ENCODE measurements around the gene TGM1. TPM values are rescaled to one million over a fixed set of nuclear protein-coding genes. Genes with fewer than 3 reads are reported as not detected.

The TGM1 gene
- total and polyA plus RNA-seq, 2 donors = 1.5 to 41.0 TPM

DNA sequence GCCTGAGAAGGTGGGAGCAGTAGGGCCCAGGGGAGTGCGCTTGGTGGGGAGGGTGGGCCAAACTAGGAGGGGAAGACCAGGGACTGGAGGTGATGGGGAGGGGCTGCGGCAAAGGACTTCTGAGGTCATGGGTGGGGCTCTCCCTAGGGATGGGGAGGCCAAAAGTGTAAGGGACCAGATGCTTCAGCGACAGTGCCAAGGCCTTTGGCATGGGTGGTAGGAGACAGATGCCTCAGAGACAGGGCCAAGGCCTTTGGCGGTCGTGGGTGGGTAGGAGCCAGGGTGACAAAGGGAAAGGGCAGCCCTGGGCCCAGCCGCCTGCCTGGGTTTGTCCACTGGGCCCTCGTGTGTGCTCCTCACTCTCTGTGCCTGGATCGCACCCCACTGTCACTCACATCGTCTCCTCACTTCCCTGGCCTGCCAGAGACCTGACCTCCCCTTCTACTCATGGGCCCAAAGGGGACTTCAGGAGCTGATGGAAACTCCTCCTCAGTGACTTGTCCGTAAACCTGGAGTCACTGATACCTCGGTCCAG, 21.6 kb upstream of the TGM1 start:
- Histone ChIP-seq H3K4me1 (ENCODE audit: control insufficient read depth in 2 of 2, insufficient read depth in 2 of 2, low read length in 2 of 2) (peaks cover 0 to 3% of the 10 kb centered on the region in 2 donors), H3K27ac (ENCODE audit: low read depth in 1 of 2, low read length in 1 of 2) (no peak overlapping the region), H3K9me3 (ENCODE audit: control insufficient read depth in 2 of 2, insufficient read depth in 1 of 2, low read length in 1 of 2) (no peaks in the 10 kb centered on the region), H3K27me3 (ENCODE audit: control insufficient read depth in 2 of 2, insufficient read depth in 1 of 2, low read length in 1 of 2) (no peaks in the 10 kb centered on the region), H3K36me3 (ENCODE audit: control insufficient read depth in 2 of 2, insufficient read depth in 2 of 2, low read length in 1 of 2) (peaks cover 0 to 4% of the 10 kb centered on the region in 2 donors), H3K4me3 (ENCODE audit: low read length in 2 of 2) (no peak overlapping the region)
- DNase-seq (ENCODE audit: low read depth in 6 of 9, low spot score in 9 of 9) = no peak
- WGBS = 91% methylated on average over 11 of the region's 11 CpGs

DNA sequence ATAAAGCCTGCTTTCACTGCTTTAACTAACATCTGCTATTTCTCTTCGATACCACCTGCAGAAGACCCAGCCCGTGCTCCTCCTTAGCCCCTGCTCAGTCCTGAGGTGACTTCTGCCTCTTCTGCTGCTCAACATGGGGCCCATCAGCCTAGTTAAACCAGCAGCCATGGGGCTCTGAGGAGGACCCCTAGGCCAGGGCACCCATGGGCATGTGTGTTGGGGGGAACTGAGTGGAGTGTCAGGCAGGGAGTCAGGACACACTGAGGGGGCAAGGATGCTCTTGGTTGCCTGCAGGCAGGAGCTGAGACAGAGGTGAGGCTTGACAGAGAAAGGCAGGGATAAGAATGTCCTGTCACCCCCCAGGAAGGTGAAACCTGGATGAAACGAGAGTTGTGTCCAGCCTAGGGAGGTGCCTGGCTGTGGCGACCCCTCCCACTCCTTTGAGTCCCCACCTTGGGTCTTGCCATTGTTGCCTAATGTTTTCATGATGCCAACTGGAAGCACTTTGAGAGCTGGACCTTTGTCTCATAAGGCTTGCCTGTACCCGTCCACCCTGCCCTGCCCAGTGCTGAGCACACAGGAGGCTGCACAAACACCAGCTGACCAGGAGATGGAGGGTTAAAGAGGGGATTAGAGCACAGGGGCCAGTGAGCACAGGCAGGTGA, 21.0 kb upstream of the TGM1 start:
- Histone ChIP-seq H3K36me3 (ENCODE audit: control insufficient read depth in 2 of 2, insufficient read depth in 2 of 2, low read length in 1 of 2) (no peaks in the 10 kb centered on the region), H3K27me3 (ENCODE audit: control insufficient read depth in 2 of 2, insufficient read depth in 1 of 2, low read length in 1 of 2) (no peaks in the 10 kb centered on the region), H3K27ac (ENCODE audit: low read depth in 1 of 2, low read length in 1 of 2) (no peak overlapping the region), H3K9me3 (ENCODE audit: control insufficient read depth in 2 of 2, insufficient read depth in 1 of 2, low read length in 1 of 2) (no peaks in the 10 kb centered on the region), H3K4me1 (ENCODE audit: control insufficient read depth in 2 of 2, insufficient read depth in 2 of 2, low read length in 2 of 2) (peaks cover 0 to 10% of the 10 kb centered on the region in 2 donors), H3K4me3 (ENCODE audit: low read length in 2 of 2) (no peak overlapping the region)
- DNase-seq (ENCODE audit: low read depth in 6 of 9, low spot score in 9 of 9) = no peak
- 97% methylated on average over 5 of the region's 5 CpGs for WGBS

DNA sequence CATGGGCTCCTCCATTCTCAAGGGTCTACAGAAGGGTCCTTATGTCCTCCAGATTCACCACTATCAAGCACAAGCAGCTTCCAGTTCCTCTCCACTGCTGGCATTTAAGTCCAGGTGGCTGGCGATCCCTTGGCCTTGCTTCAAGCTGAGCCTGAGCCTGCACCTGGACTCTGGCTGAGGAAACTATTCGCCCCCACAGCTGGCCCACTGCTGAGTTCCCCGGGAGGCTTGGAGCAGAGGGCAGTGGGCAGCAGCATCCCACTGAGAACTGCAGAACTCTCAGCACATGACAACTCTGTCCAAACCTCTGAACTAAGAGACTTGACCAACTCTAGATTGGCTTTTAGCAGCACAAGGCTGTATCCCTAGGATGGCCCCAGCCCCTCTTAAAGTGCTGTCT, 19.8 kb upstream of the TGM1 start:
- Histone ChIP-seq H3K36me3 (ENCODE audit: control insufficient read depth in 2 of 2, insufficient read depth in 2 of 2, low read length in 1 of 2) (no peaks in the 10 kb centered on the region), H3K27me3 (ENCODE audit: control insufficient read depth in 2 of 2, insufficient read depth in 1 of 2, low read length in 1 of 2) (no peaks in the 10 kb centered on the region), H3K9me3 (ENCODE audit: control insufficient read depth in 2 of 2, insufficient read depth in 1 of 2, low read length in 1 of 2) (no peaks in the 10 kb centered on the region), H3K27ac (ENCODE audit: low read depth in 1 of 2, low read length in 1 of 2) (no peak overlapping the region), H3K4me1 (ENCODE audit: control insufficient read depth in 2 of 2, insufficient read depth in 2 of 2, low read length in 2 of 2) (peaks cover 0 to 14% of the 10 kb centered on the region in 2 donors), H3K4me3 (ENCODE audit: low read length in 2 of 2) (no peak overlapping the region)
- WGBS = 93% methylated on average over 3 of the region's 3 CpGs
- DNase-seq (ENCODE audit: low read depth in 6 of 9, low spot score in 9 of 9) = no peak

DNA sequence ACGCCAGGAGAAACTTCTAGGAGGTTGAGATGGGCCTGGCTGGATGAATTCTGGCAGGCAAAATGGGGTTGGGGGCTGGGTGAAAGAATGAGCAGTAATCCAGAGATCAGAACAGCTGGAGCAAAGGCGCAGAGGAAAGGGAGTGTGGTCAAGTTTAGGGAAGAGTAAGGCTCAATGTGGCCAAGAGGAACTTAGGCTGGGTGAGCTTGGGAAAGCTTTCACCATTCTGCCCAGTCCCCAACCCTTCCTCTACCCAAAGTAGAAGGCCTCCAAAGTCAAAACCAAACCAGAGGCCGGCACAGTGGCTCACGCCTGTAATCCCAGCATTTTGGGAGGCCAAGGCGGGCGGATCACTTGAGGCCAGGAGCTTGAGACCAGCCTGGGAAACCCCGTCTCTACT, 18.7 kb upstream of the TGM1 start:
- no peak overlapping the region for H3K27ac ChIP-seq (ENCODE audit: low read depth in 1 of 2, low read length in 1 of 2)
- H3K4me3 ChIP-seq (ENCODE audit: low read length in 2 of 2) = no peak overlapping the region
- no peak for DNase-seq (ENCODE audit: low read depth in 6 of 9, low spot score in 9 of 9)
- H3K36me3 ChIP-seq (ENCODE audit: control insufficient read depth in 2 of 2, insufficient read depth in 2 of 2, low read length in 1 of 2) = no peaks in the 10 kb centered on the region
- H3K9me3 ChIP-seq (ENCODE audit: control insufficient read depth in 2 of 2, insufficient read depth in 1 of 2, low read length in 1 of 2) = no peaks in the 10 kb centered on the region
- H3K27me3 ChIP-seq (ENCODE audit: control insufficient read depth in 2 of 2, insufficient read depth in 1 of 2, low read length in 1 of 2) = no peaks in the 10 kb centered on the region
- 97% methylated on average over 7 of the region's 7 CpGs for WGBS
- peaks cover 0 to 17% of the 10 kb centered on the region in 2 donors for H3K4me1 ChIP-seq (ENCODE audit: control insufficient read depth in 2 of 2, insufficient read depth in 2 of 2, low read length in 2 of 2)

DNA sequence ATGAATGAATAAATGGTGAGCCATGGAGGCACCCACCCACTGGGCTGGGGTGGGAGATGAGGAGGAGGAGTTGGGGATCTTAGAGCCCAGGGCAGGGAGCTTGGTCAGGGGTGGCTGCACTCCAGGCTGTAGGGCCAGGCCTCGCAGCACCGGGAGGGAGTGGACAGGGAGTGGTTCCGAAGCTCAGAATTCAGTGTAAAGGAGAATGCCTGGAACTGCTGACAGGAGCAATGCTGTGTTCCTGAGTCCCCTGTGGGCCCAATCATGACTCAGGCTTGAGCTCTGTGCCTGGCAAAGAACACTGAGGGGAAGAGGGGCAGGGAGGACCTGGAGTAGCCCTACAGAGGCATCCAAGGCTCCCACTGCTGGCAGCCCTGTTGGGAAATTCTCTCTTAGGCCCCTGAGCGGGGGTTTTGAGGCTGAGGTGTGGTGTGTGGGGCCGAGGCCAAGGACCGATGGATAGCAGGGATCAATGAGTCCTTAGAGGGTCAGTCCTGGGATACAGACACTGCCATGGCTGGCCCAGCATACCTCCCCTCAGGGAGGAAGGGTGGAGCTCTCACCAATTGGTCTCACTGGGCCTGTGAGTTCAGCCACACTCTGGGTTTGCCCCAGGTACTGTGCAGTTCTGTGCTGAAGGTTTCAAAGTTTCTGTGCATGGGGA, 18.0 kb upstream of the TGM1 start:
- Histone ChIP-seq H3K36me3 (ENCODE audit: control insufficient read depth in 2 of 2, insufficient read depth in 2 of 2, low read length in 1 of 2) (no peaks in the 10 kb centered on the region), H3K27me3 (ENCODE audit: control insufficient read depth in 2 of 2, insufficient read depth in 1 of 2, low read length in 1 of 2) (no peaks in the 10 kb centered on the region), H3K4me3 (ENCODE audit: low read length in 2 of 2) (no peak overlapping the region), H3K27ac (ENCODE audit: low read depth in 1 of 2, low read length in 1 of 2) (no peak overlapping the region), H3K9me3 (ENCODE audit: control insufficient read depth in 2 of 2, insufficient read depth in 1 of 2, low read length in 1 of 2) (no peaks in the 10 kb centered on the region), H3K4me1 (ENCODE audit: control insufficient read depth in 2 of 2, insufficient read depth in 2 of 2, low read length in 2 of 2) (peaks cover 0 to 17% of the 10 kb centered on the region in 2 donors)
- WGBS = 98% methylated on average over 6 of the region's 6 CpGs
- DNase-seq (ENCODE audit: low read depth in 6 of 9, low spot score in 9 of 9) = no peak

DNA sequence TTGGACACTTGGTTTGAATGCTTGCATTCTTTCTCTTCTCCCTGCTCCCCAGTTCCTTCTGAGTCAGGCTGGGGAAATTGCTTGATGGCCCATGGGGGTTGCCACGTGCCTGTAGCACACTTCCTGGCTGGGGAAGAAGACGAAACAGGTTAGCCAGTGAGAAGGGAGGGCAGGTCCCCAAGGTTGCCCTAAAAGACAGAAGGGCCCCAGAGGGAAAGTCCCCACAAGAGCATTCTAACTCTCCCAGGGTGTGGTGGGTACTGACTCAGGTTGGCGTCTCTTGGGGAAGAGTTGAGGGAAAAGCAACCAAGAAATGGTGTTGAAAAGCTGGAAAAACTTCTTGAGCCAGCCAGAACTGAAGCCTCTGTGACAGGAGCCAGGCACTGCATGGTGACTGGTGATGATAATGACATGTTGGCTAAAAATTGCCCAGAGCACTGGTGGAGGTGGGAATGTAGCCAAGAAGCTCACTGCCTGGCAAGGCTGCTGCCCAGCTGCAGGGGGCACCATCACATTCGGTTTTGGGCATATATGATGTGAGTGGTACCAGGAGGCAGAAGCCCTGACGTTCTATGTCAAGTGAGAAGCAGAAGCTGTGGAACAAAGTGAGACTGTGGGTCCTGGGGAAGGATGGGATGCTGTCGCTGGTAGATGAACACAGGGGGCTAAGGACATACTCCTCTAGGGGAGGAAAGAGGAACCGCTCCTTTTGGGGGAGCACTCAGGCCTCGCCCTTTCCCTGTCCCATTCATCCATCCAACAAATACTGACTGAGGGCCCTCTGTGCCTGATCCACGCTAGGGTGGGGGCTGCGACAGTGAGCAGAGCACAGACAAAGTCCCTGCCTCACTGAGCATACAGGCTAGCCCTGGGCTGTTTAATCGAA, 16.6 kb upstream of the TGM1 start:
- H3K4me1 ChIP-seq (ENCODE audit: control insufficient read depth in 2 of 2, insufficient read depth in 2 of 2, low read length in 2 of 2) = peaks cover 0 to 17% of the 10 kb centered on the region in 2 donors
- no peak overlapping the region for H3K27ac ChIP-seq (ENCODE audit: low read depth in 1 of 2, low read length in 1 of 2)
- DNase-seq (ENCODE audit: low read depth in 6 of 9, low spot score in 9 of 9) = peak in 1 of 9 donors; percentile 35
- no peak overlapping the region for H3K4me3 ChIP-seq (ENCODE audit: low read length in 2 of 2)
- no peaks in the 10 kb centered on the region for H3K27me3 ChIP-seq (ENCODE audit: control insufficient read depth in 2 of 2, insufficient read depth in 1 of 2, low read length in 1 of 2)
- H3K9me3 ChIP-seq (ENCODE audit: control insufficient read depth in 2 of 2, insufficient read depth in 1 of 2, low read length in 1 of 2) = no peaks in the 10 kb centered on the region
- 76% methylated on average over 11 of the region's 11 CpGs for WGBS
- H3K36me3 ChIP-seq (ENCODE audit: control insufficient read depth in 2 of 2, insufficient read depth in 2 of 2, low read length in 1 of 2) = no peaks in the 10 kb centered on the region

DNA sequence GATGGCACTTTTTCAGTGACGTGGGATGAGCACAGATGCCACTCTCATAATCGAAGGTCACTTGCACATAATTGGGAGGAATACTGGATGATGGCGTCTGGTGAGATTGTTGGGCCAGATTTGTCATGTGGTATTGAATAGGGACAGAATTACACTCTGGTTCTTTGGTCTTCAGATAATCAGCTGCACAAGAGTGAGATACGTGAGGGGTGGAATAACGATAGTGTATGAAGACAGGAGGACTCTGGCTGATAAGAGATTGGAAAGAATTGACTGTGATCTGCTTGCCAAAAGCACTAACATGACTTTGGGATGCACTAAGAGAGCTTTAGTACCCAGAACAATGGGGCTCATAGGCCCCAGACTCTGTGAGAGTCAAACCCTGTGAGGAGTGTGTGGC, 15.4 kb upstream of the TGM1 start:
- peaks cover 0 to 26% of the 10 kb centered on the region in 2 donors for H3K4me1 ChIP-seq (ENCODE audit: control insufficient read depth in 2 of 2, insufficient read depth in 2 of 2, low read length in 2 of 2)
- no peaks in the 10 kb centered on the region for H3K9me3 ChIP-seq (ENCODE audit: control insufficient read depth in 2 of 2, insufficient read depth in 1 of 2, low read length in 1 of 2)
- 98% methylated on average over 5 of the region's 5 CpGs for WGBS
- H3K27ac ChIP-seq (ENCODE audit: low read depth in 1 of 2, low read length in 1 of 2) = no peak overlapping the region
- H3K27me3 ChIP-seq (ENCODE audit: control insufficient read depth in 2 of 2, insufficient read depth in 1 of 2, low read length in 1 of 2) = no peaks in the 10 kb centered on the region
- no peaks in the 10 kb centered on the region for H3K36me3 ChIP-seq (ENCODE audit: control insufficient read depth in 2 of 2, insufficient read depth in 2 of 2, low read length in 1 of 2)
- DNase-seq (ENCODE audit: low read depth in 6 of 9, low spot score in 9 of 9) = no peak
- no peak overlapping the region for H3K4me3 ChIP-seq (ENCODE audit: low read length in 2 of 2)

DNA sequence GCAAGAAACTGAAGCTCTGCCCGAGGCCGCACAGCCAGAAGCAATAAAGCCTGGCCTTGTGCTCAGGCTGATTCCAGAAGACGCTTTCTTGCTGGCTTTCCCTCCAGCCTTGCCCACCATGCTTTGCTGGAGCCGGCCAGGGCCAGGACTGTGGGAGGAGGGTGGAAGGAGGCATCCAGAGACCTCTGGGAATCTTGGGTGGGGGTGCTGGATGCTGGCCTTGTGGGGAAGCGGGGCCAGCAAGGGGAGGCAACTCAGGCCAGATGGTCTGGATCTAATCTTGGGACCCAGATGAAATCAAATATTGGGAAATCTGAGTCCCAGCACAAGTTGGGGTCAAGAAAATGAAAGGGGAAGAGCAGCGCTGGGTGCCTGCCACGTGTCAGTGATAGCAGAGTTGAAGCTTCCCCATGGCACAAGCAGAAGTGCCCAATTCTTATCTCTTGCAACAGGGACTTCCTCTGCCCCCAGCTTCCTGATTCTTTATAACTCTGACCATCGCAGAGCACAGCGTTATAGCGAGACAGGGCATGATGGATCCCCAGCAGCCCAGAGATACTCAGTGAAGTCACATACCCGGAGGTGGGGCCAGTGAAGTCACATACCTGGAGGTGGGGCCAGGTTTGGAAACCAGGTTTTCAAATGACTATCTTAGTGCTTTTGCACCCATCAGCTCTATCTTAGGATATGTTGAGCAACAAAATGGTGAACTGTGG, 14.8 kb upstream of the TGM1 start:
- Histone ChIP-seq H3K4me1 (ENCODE audit: control insufficient read depth in 2 of 2, insufficient read depth in 2 of 2, low read length in 2 of 2) (peaks cover 0 to 26% of the 10 kb centered on the region in 2 donors), H3K36me3 (ENCODE audit: control insufficient read depth in 2 of 2, insufficient read depth in 2 of 2, low read length in 1 of 2) (no peaks in the 10 kb centered on the region), H3K9me3 (ENCODE audit: control insufficient read depth in 2 of 2, insufficient read depth in 1 of 2, low read length in 1 of 2) (no peaks in the 10 kb centered on the region), H3K27ac (ENCODE audit: low read depth in 1 of 2, low read length in 1 of 2) (no peak overlapping the region), H3K4me3 (ENCODE audit: low read length in 2 of 2) (no peak overlapping the region), H3K27me3 (ENCODE audit: control insufficient read depth in 2 of 2, insufficient read depth in 1 of 2, low read length in 1 of 2) (no peaks in the 10 kb centered on the region)
- DNase-seq (ENCODE audit: low read depth in 6 of 9, low spot score in 9 of 9) = no peak
- WGBS = 68% methylated on average over 11 of the region's 11 CpGs

All from thymus (tissue), 11 donors.